Embryonic facial prominence (tissue), 1 donor: ENCODE results near the gene MSMB.
"Not testable (repeated sequence)": the region's sequence is repeated elsewhere in the genome, so short reads cannot be mapped to it uniquely, and the experiment has no call there.

Source experiments
- DNase-seq: peaks from one replicate; pipeline ENCODE4 v3.0.0-alpha.2; 2016; ENCODE audit errors: extremely low spot score

The MSMB gene

GRCh38 chr10:46046261-46046660 is at the start of gene MSMB:
Gene MSMB, minus strand, starts transcription at chr10:46046269. Its CDS starts 32 bp downstream, at chr10:46046237.
- DNase-seq = no peak

- no peak for DNase-seq
These were observed 49.1 kb upstream of the MSMB start for GRCh38 chr10:46094931-46095750.

GRCh38 chr10:46094197-46094500 is 48.1 kb upstream of the MSMB start:
- DNase-seq = no peak

GRCh38 chr10:46093316-46094196 is 47.5 kb upstream of the MSMB start:
- DNase-seq = not testable (repeated sequence)

- DNase-seq = no peak
These were observed 46.5 kb upstream of the MSMB start for GRCh38 chr10:46092524-46093081.

GRCh38 chr10:46091828-46092523 is 45.9 kb upstream of the MSMB start:
- no peak for DNase-seq

GRCh38 chr10:46091080-46091827 is 45.2 kb upstream of the MSMB start:
- no peak for DNase-seq

GRCh38 chr10:46090258-46090812 is 44.3 kb upstream of the MSMB start:
- no peak for DNase-seq

- DNase-seq = not testable (repeated sequence)
These were observed 41.3 kb upstream of the MSMB start for GRCh38 chr10:46087381-46087780.

GRCh38 chr10:46084321-46085165 is 38.5 kb upstream of the MSMB start:
- no peak for DNase-seq

- DNase-seq = no peak
These were observed 34.8 kb upstream of the MSMB start for GRCh38 chr10:46080886-46081285.

GRCh38 chr10:46079831-46080585 is 33.9 kb upstream of the MSMB start:
- DNase-seq = no peak

GRCh38 chr10:46077731-46078413 is 31.8 kb upstream of the MSMB start:
- DNase-seq = no peak

- no peak for DNase-seq
These were observed 31.1 kb upstream of the MSMB start for GRCh38 chr10:46077141-46077554.

- DNase-seq = no peak
These were observed 29.8 kb upstream of the MSMB start for GRCh38 chr10:46075869-46076268.

GRCh38 chr10:46074196-46074946 is 28.3 kb upstream of the MSMB start:
- no peak for DNase-seq

GRCh38 chr10:46073564-46073963 is 27.5 kb upstream of the MSMB start:
- DNase-seq = no peak

- no peak for DNase-seq
These were observed 24.7 kb upstream of the MSMB start for GRCh38 chr10:46070749-46071148.
